ENCODE data around the gene PTGDR.
A peak's percentile ranks its signal among the peaks of the same experiment; 100 is the strongest.

Gene PTGDR

DNA sequence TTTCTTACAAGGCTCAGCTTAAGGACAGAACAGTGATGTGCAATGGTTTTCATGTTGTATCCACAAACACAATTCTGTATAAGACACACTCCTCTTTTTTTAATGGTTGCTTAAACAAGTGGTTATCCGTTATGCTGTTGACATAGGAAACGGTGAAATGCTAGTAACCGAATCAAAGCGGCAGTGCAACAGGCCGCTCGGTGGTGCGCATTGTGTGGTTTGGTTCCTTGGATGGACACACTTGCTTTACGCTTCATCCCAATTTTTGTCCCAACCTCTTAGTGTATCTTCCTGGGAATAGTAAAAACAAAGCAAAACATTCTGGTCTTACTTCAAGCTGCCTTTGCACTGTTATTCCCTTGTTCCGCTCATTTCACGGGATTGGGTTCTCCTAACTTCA is 46.0 kb downstream of the PTGDR start:
- DNase-seq, result peak in 1 of 2 donors; percentile 28

DNA sequence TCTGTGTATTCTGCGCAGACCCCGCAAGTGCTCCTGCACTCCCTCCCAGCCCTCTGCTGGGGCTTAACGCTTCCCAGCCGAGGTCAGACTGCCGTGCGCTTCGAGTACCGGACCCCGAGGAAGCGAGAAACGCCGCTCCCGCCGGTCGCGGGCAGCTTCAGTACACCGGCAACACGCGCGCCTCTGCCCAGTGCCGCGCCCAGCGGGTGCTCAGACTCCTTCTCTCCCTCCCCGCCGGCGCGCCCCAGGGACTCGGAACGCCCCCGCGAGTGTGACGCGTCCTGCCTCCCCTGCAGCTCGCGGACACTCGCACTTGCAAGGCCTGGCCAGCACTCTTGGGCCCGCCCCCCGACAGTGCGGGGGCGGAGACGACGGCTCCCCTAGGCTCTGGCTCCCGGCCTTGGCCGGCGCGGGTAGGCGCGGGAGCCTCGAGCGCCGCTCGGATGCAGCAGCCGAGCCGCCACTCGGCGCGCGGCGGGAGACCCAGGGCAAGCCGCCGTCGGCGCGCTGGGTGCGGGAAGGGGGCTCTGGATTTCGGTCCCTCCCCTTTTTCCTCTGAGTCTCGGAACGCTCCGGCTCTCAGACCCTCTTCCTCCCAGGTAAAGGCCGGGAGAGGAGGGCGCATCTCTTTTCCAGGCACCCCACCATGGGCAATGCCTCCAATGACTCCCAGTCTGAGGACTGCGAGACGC is 46.6 kb downstream of the PTGDR start, which contains the start of gene PTGER2:
TSS of gene PTGER2 (plus strand) at position 410 of the 692 bp plus-strand sequence. CDS start at position 647, 237 bp downstream.
- peak; percentile 95 to 98 for DNase-seq

DNA sequence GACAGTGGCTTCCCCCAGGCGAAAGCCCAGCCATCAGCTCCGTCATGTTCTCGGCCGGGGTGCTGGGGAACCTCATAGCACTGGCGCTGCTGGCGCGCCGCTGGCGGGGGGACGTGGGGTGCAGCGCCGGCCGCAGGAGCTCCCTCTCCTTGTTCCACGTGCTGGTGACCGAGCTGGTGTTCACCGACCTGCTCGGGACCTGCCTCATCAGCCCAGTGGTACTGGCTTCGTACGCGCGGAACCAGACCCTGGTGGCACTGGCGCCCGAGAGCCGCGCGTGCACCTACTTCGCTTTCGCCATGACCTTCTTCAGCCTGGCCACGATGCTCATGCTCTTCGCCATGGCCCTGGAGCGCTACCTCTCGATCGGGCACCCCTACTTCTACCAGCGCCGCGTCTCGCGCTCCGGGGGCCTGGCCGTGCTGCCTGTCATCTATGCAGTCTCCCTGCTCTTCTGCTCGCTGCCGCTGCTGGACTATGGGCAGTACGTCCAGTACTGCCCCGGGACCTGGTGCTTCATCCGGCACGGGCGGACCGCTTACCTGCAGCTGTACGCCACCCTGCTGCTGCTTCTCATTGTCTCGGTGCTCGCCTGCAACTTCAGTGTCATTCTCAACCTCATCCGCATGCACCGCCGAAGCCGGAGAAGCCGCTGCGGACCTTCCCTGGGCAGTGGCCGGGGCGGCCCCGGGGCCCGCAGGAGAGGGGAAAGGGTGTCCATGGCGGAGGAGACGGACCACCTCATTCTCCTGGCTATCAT is 47.3 kb downstream of the PTGDR start:
- peak; percentile 34 to 47 for DNase-seq

DNA sequence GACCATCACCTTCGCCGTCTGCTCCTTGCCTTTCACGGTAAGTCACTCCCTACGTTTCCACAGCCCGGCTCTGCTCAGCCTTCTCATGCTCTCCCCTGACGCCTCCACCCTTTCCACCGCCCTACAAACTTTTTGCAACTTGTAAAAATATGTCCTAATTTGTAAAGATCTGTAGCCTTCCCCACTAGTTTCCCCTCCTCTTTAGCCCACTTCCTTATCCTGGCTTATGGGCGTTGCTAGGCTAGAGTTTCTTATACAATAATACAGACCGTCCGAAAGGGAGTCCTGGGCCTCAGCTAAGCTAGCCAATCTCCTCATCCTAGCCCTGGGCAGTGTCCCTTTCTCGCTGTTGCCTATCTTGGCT is 47.8 kb downstream of the PTGDR start:
- DNase-seq, result peak; percentile 74 to 88

DNA sequence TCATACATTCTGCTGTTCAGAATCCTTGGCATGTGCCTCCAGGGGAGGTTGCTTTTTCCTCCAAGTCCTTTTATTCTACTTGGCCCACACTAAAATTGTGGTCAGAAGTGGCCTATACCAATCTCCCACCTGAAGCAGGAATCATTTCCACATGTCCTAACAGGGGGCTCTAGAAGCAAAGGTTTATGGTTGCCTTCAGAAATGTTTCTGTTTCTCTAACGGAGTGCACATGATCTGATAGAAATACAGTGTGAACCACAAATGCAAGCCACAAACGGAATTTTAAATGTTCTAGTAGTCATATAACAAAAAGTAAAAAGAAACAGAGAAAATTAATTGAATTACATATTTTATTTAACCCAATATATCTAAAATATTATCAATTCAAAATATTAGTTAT is 50.6 kb downstream of the PTGDR start:
- no peak for DNase-seq

GRCh38 chr14:52318826-52319645 is 51.5 kb downstream of the PTGDR start:
- DNase-seq, result no peak

DNA sequence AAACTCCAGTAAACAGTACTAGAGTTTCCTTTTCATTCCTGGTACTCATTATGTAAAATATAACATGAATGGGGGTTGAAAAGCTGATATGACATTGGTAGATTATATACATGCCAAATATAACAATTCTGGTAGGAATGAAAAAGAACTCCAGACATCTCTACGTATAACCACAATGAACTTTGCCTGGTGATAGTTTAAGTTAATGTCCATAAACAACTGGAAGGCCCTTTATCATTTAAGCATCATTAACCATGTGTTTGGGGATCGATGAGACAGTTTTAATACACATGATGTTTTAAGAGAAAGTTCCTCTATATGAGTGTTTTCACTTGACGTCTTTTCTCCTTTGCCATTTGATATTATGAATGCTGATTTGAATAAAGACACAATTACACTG is 52.4 kb downstream of the PTGDR start:
- DNase-seq, result no peak

DNA sequence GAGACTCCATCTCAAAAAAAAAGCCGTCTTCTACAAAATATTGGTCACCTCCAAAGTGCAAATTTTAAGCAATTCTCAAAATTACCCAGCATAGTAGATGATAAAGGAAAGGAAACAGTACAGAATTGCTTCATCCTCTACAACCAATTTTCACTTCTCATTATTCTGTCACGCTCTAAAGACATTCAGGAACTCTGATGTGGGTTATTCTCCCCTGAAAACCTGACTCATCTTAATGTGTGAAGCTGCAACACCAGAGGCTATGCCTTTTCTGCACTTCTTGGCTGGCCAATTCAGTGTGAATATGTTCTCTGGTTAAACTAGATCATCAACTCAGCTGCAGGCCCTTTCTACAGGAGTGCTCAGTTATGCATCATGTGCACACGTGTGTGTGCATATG is 57.6 kb downstream of the PTGDR start:
- peak; percentile 85 to 91 for DNase-seq

GRCh38 chr14:52325630-52326029 is 58.1 kb downstream of the PTGDR start:
- DNase-seq, result no peak

All from inflammatory macrophage (primary cell).